Measurements from ENCODE around the gene PSENEN. TPM values are rescaled to one million over a fixed set of nuclear protein-coding genes. Genes with fewer than 3 reads are reported as not detected.
"Not testable (repeated sequence)": the region's sequence is repeated elsewhere in the genome, so short reads cannot be mapped to it uniquely, and the experiment has no call there.

Gene PSENEN
- total RNA-seq, 2 donors from 2014 or later = 33.6 to 37.3 TPM

- intact Hi-C loops (cut with DNase I) = no loop called here
- peak; percentile 100 for DNase-seq (ENCODE audit: low spot score)
These were observed 12.5 kb downstream of the PSENEN start, which contains the start of gene PROSER3 for GRCh38 chr19:35757749-35758608. TSS of gene PROSER3 (plus strand) at chr19:35758176. CDS start at chr19:35758216, 40 bp downstream.

GRCh38 chr19:35759697-35760096 lies 14.2 kb downstream of the PSENEN start:
- no peak for DNase-seq (ENCODE audit: low spot score)
- intact Hi-C loops (cut with DNase I) = no loop called here

- DNase-seq (ENCODE audit: low spot score) = no peak
- intact Hi-C loops (cut with DNase I) = no loop called here
These were observed 15.4 kb downstream of the PSENEN start for GRCh38 chr19:35760711-35761349.

- DNase-seq (ENCODE audit: low spot score) = no peak
- intact Hi-C loops (cut with DNase I) = no loop called here
These were observed 19.2 kb downstream of the PSENEN start for GRCh38 chr19:35764432-35765315.

- no peak for DNase-seq (ENCODE audit: low spot score)
- intact Hi-C loops (cut with DNase I) = no loop called here
These were observed 21.2 kb downstream of the PSENEN start for GRCh38 chr19:35766571-35767104.

GRCh38 chr19:35767288-35768081 lies 22.0 kb downstream of the PSENEN start:
- no peak for DNase-seq (ENCODE audit: low spot score)

GRCh38 chr19:35768082-35768421 lies 22.6 kb downstream of the PSENEN start:
- DNase-seq (ENCODE audit: low spot score) = no peak
- intact Hi-C loops (cut with DNase I) = no loop called here

More at GRCh38 chr19:35767288-35768081, 22.0 kb downstream of the PSENEN start:
- intact Hi-C loops (cut with DNase I) = no loop called here

- intact Hi-C loops (cut with DNase I); DNase-seq (ENCODE audit: low spot score): not testable (repeated sequence)
These were observed 26.9 kb downstream of the PSENEN start for GRCh38 chr19:35772362-35772761.

GRCh38 chr19:35773020-35773806 lies 27.8 kb downstream of the PSENEN start:
- intact Hi-C loops (cut with DNase I) = no loop called here

GRCh38 chr19:35774274-35775045 lies 29.0 kb downstream of the PSENEN start:
- intact Hi-C loops (cut with DNase I) = no loop called here
- DNase-seq (ENCODE audit: low spot score) = no peak

More at GRCh38 chr19:35773020-35773806, 27.8 kb downstream of the PSENEN start:
- no peak for DNase-seq (ENCODE audit: low spot score)

GRCh38 chr19:35775046-35775297 lies 29.5 kb downstream of the PSENEN start:
- intact Hi-C loops (cut with DNase I) = no loop called here
- DNase-seq (ENCODE audit: low spot score) = no peak

GRCh38 chr19:35775298-35776101 lies 30.0 kb downstream of the PSENEN start, which contains the start of gene ARHGAP33:
TSS of gene ARHGAP33 (plus strand) at chr19:35775564. CDS start at chr19:35775659, 95 bp downstream.
- intact Hi-C loops (cut with DNase I) = no loop called here
- peak; percentile 100 for DNase-seq (ENCODE audit: low spot score)

- no peak for DNase-seq (ENCODE audit: low spot score)
- intact Hi-C loops (cut with DNase I) = no loop called here
These were observed 30.8 kb downstream of the PSENEN start for GRCh38 chr19:35776102-35776788.

- no peak for DNase-seq (ENCODE audit: low spot score)
- intact Hi-C loops (cut with DNase I) = no loop called here
These were observed 31.8 kb downstream of the PSENEN start for GRCh38 chr19:35777086-35777841.

- intact Hi-C loops (cut with DNase I) = no loop called here
- DNase-seq (ENCODE audit: low spot score) = no peak
These were observed 32.5 kb downstream of the PSENEN start for GRCh38 chr19:35777961-35778360.

Measured in posterior vena cava (tissue), 2 donors.